C1 segment of cervical spinal cord (tissue), 14 donors: ENCODE data around the gene RHBDF2.
A peak's percentile ranks its signal among the peaks of the same experiment; 100 is the strongest.

Source experiments
- DNase-seq, 14 donors: peaks; one replicate each; lab custom pipeline; 2025; lab: John Stamatoyannopoulos, UW

RHBDF2 gene

DNA sequence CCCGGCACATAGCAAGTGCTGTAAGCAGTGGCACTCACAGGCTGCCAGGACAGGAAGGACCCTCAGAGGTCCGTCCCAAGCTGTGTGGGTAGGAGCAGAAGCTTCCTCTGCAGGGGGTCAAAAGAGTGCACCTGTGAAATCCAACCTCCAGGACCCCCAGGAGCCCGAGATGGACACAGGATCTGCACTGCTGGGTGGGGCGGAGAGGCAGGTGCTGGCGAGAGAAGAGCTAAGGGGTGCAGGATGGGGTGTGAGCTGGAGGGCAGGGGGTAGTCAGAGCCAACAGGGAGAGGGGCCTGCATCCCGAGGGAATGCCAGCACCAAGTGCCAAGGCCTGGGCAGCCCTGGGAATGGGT, 34.5 kb downstream of the RHBDF2 start:
- DNase-seq, result no peak

GRCh38 chr17:76462556-76463290, 38.5 kb downstream of the RHBDF2 start:
- DNase-seq, result no peak

- no peak for DNase-seq
Measured at GRCh38 chr17:76461765-76462555, 39.3 kb downstream of the RHBDF2 start.

GRCh38 chr17:76459674-76460073, 41.5 kb downstream of the RHBDF2 start:
- DNase-seq, result no peak

- peak in 1 of 14 donors; percentile 16 for DNase-seq
Measured at GRCh38 chr17:76458580-76459490, 42.4 kb downstream of the RHBDF2 start.

DNA sequence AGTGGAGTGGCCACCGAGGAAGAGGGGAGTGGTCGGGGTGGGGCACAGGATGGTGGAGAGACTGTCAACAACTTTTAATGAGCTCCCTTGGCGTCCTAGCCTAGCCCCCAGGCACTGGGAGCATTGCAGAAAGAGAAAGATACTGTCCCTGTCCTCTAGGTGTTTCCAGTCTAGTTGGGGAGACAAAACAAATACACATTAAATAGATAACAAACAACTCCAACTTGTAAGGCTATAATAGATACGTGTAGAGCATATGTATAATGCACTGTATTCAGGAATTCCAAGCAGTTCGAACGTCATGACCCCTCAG, 47.8 kb downstream of the RHBDF2 start:
- no peak for DNase-seq

DNA sequence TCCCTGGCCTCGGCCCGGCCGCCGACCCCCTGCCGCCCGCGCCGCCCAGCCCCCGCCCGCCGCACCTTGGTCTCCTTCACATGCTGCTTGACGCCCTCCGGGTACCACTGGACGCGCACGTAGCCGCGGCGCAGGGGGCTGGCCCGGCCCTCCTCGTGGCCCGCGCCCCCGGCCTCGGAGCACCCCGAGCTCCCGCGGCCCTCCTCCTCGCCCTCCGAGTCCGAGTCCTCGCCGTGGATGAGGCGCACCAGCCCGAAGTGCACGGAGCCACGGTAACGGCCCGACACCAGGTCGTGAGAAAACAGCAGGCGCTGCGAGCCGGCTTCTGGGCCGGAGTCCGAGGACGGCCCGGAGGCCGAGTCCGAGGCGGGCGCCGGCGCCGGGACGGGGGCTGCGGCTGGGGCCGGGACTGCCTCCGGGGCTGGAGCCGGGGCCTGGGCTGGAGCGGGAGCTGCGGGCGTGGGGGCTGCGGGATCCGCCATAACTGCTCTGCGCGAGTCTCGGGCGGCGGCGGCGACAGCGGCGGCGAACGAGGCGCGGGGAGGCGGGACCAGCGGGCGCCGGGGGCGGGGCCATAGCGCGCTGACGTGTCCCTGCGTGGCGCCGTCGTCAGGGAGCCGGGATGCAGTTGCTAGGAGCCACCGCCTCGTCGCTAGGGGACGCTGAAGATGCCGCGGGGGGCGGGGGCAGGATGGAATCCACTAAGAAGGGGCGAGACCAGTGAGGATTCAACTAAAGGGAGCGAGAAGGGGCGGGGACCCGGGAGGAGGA, 48.4 kb downstream of the RHBDF2 start, which contains the start of gene UBE2O:
Gene UBE2O (minus strand): TSS at position 493 of the 771 bp plus-strand sequence. CDS start 11 bp downstream, at position 482.
- DNase-seq, result peak in 13 of 14 donors; percentile 36 to 87 (median 68)

DNA sequence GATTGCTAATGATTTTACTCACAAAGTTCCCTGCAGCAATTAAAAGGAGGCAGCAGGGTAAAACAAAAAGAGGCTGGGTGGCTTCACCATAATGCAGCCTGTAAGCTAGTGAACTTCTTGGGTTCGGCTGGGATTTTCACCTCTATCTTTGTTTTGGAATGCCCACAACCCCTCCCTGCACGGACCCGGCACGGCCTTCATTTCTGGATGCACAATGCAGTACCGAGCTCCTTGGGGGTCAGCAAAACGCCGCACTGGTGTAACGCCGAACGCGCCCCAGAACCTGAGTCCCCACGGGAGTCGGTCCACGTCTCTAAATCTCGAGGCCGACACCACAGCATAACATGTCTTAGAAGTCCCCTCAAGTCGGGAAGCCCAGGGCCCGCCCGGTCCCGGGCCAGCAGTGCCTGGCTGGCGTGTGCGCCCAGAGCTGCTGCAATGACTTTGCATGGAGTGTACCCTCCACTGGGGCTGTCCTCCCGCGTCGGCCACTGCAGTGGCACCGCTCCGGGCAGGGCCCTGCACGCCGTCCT, 49.0 kb downstream of the RHBDF2 start:
- DNase-seq, result no peak

GRCh38 chr17:76451506-76451905, 49.7 kb downstream of the RHBDF2 start:
- no peak for DNase-seq

GRCh38 chr17:76449126-76449525, 52.1 kb downstream of the RHBDF2 start:
- DNase-seq, result no peak

- DNase-seq, result no peak
Measured at GRCh38 chr17:76447931-76448652, 53.1 kb downstream of the RHBDF2 start.

DNA sequence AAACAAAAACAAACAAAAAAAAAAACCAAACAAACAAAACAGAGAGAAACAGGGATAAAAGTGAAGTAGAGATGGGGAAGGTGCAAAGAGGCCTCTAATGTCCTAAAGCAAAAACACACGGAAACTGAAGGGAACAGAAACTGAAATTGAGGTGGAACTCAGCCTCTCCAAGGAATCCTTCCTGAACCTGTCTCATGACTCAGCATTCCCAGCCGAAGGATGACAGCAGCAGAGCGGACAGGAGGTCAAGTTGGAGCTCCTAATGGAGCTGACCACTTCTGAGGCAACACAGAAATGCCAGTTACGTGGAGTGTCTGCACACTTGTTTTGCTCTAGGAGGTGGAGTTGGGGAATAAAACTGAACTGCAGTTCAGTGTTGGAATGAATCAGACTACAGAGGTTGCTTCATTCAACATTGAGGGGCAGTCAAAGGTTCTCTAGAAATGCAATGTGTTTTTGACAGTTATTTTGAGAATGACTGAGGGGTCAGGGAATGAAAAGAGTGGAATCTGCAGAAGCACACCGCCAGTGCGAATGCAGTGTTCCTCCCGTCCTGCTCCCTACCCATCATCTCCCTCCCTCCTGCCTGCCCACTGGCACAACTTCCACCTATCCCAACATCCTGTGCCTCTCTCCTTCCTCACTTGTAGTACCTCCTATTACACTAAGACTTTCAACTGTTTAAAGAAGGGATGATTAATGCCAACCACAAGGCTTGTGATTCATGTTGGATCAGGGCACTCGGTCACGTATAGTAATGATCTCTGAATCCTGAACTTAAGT, 54.6 kb downstream of the RHBDF2 start:
- DNase-seq, result peak in 1 of 14 donors; percentile 29

GRCh38 chr17:76445697-76446448, 55.4 kb downstream of the RHBDF2 start:
- no peak for DNase-seq

DNA sequence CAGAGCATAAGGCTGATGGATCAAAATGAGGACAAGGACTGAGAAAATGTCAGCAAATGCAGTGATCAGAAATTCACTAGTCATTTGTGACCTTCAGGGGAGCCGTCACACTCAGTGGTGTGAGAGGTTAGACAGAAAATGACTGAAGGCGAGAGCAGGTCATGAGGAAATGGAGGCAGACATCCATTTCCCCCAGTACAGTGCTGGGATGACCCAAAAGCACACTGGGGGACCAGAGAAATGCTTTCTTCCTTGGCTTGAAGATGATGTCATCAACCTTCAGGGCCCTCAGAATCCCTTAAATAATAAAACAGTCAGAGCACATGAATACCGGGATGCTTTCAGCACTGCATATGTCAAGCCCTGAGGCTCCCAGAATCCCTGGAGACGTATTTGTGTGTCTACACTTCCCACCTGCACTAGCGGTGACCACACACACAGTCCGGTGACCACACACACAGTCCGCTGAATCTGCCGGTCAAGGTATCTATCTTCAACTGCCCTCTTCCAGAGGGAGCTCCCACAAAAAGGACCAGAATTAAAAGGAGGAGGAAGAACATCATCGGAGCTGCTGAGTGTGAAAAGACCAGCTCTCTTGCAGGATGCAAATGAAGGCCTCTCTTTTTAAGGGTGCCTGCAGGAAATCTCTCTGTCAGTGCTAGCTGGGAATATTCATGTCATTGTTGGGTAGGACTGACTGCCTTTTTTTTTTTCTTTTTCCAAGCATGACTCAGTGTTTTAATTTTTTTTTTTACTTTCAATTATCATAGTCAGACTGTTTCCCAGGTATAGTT, 56.5 kb downstream of the RHBDF2 start:
- DNase-seq, result no peak

- no peak for DNase-seq
Measured at GRCh38 chr17:76442341-76443338, 58.6 kb downstream of the RHBDF2 start.

DNA sequence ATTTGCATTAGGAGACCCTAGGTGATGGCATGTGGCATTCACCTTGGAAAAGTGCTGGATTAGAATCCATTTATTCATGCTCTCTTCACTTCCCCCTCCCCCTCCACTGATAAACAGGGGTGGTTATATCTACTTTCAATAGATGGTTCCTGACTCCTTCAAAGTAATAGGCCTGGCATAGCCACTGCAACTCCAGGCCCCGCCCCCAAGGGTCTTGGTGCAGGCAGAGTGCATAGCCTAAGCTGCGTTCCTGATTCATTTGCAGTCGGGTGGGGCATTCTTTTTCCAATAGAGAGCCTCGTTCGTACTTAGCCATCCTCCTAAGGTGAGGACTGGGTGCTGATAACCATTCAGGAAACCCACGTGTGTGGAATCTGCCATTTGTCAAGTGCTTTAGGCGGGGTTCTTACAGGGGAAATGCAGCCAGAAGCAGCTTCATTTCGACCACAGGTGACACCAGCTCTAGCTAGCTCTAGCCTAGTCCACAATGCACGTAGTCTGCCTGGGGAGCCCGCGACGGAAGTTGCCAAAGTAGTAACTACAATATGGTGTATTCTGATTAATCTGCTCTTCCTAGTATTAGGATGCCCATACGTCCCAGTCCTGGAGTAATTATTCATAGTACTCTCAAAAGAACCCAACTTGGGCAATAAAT, 59.4 kb downstream of the RHBDF2 start:
- no peak for DNase-seq
